GM19438 (cell line): Measurements from ENCODE around the gene RALGAPB.

ENCODE experiments used
- ATAC-seq: cut with Tn5 transposase; IDR thresholded peaks from one replicate; pipeline ENCODE4 v1.9.1; 2021; ENCODE audit warnings: low read depth; ENCODE audit not compliant: unreplicated experiment

The RALGAPB gene

DNA sequence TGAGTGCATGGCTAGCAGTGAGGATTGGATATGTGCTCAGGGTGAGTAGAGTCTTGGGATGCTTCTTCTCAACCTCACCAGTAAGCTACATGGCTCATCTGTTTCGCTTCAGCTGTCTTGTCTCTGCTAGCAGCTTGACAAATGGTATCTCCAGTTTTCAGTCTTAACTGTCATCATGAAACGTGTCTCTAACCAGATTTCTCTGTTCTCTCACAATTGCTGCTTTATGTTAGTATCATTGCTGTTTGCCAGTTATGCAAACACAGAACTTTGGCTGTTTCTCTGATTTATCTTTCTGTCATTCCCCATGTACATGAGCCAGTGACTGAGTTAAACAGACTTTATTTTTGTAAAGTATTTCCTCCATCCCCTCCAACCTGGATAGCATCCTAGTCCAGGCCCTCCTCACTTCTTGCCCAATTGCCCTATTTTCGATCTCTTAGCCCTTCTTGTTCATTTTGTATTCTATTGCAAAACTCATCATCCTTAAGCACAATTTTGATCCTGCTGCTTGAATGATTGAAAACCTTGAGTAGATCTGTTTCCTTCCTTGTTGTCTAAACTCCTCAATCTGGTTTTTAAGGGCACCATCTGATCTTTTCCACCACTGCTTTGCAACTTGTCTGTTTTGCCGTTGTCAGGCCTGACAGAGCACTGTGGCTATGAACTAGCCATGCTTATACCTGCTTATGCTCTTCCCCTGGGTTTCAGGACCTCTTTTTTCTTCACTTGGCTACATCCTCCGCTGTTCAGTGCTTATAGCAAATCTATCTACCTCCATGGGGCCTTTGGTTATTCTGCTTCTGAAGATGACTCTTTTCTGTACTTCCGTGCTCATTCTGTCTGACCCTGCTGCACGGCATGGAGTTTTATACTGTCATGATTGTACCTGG, 70.6 kb downstream of the RALGAPB start:
- ATAC-seq, result no peak

DNA sequence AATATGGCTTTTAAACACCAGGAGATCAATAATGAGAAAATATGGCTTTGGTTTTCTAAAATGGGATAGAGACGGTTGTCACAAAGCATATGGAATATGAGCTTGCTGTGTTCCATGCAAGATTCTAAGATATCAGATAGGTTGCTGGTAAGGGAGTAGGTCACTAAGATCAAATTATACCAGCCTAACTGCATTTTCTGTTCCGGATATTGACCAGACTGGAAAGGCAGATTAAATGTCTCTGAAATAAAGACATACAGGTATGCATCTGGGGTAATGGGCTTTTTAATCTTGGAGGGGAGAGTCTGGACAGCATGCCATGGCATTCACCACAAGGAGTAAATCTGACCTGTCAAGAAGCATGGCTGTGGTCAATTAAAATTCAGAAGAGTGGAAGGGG, 73.1 kb downstream of the RALGAPB start:
- no peak for ATAC-seq

DNA sequence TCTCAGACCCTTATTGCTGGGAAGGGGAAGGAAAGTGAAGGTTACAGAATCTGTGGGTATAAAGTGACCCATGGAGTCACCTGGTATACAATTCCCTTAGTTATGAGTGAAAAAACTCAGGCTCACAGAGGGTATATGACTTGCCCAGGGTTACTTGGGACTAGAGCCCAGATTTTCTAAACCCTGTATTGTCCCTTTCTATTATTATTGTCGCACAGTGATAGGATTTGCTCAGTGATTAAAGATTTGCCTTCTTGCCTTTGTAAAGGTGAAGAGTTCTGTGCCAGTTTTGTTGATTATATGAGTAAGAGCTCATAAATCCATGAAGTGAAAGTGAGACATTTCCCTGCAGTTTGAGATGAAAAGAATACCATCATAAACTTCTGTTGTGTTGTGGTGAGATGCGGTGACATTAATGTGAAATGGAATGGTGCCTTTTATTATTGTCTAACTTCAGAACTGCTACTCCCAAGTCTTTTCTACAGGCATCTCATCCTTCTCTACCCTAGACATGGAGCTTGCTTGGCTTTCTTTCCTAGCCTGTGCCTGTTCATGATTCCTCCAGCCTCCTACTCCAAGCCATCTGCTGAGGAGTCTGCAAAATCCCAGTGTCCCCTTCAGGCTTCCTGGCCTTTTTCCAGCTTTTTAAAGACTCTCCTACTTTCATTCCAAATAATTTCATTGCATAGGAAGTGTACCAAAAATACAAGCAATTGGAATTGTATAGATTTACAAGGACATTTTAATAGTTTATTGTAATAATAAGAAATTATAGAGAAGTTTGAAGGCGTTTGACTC, 74.8 kb downstream of the RALGAPB start:
- no peak for ATAC-seq

DNA sequence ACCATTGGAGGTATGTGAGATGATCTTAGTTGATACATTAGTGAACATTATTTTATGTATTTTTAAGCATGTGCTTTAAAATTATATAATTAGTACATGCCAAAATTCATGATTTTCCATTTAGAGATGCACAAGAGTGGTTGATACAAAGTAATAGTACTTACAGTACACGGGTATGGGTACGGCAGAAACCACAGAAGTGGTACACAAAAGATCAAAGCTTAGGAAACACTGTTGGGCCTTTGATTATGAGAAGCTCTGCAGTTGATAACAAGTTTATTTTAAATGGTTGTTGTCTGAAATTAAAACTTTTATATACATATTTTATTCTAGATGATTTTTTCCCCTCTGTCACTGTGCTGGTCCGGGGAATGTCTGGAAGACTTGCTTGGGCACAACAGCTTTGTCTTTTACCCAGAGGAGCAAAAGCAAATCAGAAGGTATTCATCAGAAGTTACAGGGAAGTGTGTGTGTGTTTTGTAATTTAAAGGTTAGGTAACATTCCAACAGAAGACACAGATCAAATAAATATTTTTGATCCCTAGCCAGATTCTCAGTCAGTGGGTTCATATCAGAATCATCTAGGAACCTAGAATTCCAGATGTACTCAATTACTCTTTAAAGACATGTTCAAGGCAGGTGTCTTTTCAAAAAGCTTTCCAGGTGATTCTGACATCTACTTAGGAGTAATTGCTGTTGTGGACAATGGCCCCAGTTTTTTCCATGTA, 75.9 kb downstream of the RALGAPB start:
- no peak for ATAC-seq

DNA sequence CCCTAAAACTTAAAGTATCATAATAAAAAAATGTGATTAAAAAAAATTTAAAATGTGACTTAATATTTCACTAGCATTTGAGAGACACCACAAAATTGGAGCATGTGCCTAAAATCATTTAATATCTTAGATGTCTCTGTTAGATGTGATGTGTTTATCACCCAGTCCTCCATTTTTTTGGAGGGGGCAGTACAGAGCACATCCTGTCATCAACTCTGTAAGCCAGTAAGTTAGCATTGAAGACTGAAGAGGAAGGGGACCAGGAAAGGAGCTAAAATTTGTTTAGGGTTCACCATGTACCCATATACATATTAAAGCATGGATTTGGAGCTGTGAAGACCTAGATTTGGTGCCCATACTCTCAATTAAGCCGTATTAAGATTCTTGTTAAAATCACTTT, 77.6 kb downstream of the RALGAPB start:
- ATAC-seq, result no peak

DNA sequence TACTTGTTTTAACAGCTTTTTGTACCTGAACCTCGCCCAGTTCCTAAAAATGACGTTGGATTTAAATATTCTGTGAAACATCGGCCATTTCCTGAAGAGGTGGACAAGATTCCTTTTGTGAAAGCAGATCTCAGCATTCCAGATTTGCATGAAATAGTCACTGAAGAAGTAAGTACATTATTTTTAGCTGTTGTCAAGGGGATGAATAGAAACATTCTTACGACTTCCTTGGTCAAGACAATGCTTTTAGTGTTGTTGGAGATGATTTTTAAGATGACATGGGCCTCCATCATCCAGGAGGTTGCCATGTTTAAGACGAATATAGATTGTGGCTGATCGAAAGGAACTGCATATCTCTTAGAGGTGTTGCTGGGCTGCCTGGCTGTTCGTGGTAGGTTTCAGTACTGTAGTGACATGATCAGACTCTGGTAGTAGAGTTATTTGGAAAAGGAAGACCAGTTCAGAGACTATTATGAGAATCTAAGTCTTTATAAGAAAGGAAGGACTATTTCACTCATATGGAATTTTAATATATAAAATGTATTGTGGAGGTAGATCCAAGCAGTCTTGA, 78.5 kb downstream of the RALGAPB start:
- no peak for ATAC-seq

DNA sequence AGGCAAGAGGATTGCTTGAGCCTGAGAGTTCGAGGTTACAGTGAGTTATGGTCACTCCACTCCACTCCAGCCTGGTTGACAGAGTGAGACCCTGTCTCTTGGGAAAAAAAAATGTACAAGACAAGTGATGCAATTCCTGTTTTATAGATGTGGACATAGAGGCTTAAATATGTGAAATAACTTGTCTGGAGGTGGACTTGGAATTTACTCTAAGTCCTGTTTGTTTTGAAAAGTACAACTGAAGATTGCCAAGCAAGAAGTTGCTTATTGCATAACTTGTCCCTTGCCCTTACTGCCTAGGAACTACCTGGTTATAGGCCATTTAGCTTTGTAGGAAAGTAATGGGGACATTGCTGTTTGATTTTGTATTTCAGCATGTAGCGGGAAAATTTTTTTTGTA, 82.3 kb downstream of the RALGAPB start:
- ATAC-seq, result no peak

DNA sequence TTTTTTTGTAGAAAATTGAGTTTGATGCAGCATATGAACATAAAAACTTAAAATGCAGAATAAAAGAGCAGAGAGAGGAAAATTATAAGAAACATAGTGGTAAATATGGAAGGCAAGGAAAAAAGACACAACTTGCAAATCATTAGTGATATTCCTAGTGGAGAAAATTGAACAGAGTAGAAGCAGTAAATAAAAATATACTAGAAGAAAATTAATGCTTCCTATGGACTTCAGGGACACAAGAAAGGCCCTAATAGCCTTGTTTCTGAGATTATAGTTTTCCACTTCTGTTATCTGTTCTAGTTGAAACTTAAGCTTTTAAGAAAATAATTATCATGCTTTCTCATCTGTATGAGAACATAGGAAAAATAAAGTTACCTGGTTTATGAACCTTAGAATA, 82.8 kb downstream of the RALGAPB start:
- no peak for ATAC-seq

DNA sequence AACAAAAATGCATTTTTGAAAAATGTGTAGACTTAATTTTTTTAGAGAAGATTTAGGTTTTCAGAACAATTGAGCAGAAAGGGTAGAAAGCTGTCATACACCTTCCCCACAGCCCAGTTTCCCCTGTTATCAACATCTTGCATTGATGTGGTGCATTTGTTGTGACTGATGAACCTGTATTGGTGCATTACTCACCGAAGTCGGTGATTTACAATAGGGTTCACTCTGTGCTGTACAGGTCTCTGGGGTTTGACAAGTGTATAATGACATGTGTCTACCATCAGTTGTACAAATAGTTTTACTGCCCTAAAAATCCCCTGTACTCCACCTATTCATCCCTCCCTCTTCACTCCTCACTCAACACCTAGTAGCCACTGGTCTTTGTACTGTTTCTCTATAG, 84.5 kb downstream of the RALGAPB start:
- no peak for ATAC-seq

DNA sequence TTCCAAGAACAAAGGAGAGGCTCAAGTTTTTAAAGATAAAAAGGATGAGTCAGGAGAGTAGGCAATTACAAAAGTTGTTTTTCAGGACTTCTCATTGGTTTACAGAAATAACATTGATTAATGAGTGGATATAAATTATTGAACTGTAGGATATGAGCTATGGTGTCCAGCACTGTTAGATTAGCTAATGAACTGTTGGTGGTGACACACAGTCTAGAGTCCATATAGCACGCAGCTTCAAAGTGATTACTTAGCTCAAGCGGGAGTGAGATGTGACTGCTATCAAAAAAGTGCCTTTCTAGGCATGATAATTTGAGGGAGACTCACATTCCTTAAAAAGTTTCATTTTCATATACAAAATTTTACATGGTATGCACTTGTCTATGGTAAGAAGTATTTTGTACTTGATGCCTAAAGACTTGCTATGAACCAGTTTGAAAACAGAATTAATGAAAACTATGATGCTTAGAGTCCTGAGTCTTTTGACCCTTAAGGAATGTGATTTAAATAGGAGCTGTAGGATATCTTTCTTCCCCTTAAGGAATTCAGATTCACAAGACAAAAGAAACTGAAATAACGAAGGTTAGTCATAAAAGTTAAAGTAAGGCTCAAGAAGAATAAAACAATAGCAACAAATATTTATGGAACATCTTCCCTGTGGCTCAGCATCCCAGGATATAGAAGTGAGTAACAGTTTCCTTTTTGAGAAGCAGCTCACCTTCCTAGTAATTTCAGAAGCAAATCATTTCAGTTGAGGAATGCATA, 86.1 kb downstream of the RALGAPB start:
- ATAC-seq, result no peak

DNA sequence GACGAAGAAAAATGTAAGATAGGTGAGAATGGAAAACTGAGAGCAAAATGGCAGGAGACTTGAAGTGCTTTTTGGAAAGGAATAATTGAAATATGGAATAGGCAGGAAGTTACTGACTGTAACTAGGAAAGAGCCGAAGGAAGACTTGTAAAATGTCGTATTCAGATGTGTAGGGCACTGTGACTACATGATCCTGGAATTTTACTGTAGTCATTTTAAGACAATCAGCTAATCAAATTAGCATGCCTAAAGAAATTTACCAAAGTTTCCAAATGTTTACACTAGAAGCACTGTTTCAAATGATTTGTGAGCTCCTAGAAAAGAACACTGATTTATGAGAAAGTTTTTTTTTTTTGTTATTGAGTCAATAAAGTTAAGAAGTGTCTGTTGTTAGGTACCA, 87.1 kb downstream of the RALGAPB start:
- ATAC-seq, result no peak

DNA sequence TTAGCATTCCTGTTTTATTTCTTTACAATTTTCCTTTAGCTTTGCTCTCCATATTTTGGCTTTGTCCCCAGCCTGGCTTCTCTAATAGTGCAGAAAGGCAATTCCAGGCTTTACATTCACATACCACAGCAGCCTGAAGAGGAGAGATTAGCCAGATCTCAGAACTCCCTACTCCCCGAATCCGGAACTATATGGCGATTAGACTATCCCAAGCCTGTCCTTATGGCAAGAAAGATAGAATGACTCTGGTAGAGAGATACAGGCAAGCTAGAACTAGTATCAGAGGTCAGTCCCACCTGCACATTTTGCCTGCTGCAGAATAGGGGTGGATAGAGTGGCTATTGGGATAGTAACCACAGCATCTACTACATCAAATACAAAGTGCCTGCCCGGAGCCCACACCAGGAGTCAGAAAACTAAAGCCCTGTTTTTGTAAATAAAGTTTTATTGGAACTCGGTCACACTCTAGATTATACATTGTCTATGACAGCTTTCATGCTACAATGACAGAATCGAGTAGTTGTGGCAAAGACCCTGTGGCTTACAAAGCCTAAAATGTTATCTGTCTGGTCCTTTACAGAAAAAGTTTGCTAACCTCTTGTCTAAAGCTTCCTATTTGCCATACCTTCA, 91.3 kb downstream of the RALGAPB start:
- ATAC-seq, result no peak

DNA sequence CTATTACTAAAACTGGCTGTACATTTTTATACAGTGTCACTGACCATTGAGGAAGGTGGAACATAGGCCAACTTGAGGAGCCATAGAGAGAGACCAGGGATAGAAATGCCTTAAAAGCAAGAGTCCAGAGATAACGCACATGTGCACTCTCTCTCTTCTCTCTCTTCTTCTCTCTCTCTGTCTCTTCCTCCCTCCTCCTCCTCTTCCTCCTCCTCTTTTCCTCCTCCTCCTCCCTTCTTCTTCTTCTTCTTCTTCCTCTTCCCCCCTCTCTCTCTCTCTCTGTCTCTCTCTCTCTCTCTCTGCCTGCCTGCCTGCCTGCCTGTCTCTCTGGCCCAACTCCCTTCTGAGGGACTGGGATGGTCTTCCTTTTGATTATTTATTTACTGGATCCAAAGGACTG, 92.0 kb downstream of the RALGAPB start:
- ATAC-seq, result no peak

DNA sequence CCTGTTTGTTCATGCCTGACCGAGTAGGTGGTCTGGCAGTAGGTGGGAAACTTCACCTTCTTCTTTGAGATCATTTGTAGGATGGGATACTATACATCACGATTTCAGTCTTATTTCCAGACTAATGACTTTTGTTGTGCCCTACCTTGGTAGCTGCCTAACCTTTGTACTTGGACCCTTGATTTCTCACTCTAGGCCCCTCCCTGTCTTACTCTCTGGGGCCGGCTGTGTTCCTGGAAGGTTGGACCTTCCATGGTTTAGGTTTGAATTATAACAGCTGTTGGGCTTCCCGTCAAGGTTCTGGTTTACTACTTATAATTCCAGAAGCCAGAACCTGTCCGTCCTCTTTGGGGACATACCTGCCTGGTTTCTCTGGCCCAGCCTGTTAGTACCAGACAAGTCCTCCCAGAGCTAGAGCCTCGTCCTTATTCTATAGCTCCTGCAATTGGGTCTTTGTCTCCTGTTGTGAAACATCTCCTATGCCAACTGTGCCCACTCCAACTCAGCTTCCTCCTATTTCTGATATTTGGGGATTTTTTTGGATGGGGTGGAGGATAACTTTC, 93.5 kb downstream of the RALGAPB start:
- ATAC-seq, result no peak

DNA sequence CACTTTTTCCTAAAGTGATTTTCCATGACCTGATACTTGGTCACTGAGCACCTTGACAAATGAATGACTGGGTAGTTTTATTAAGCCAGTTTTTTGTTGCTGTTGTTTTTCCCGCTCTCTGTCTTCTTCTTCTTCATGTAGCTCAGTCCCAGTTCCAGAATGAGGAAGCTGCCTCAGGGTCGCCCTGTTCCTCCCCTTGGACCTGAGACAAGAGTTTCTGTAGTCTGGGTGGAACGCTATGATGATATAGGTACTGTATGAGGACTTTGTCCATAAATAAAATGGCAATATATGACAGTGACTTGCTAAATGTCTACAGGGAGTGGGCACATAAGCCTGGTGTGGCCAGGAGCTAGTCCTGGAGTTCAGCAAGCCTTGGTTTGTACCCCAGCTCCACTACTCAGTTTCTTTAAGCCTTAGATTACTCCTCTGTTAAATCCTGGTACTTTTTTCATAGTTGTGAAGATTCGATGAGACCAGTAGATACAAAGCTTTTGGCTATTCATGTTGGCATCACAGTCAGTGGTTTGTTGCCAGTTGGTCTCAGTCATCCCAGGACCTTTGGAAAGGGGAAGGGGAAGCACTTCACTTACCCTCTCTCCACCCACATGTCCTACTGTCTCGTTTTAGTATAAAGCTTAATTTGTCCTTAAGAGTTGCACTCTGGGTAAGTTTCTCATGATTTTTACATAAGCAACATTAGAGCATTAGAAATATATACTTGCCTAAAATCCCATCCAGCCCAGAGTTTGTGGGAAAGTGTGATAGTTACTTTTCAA, 97.3 kb downstream of the RALGAPB start:
- no peak for ATAC-seq

DNA sequence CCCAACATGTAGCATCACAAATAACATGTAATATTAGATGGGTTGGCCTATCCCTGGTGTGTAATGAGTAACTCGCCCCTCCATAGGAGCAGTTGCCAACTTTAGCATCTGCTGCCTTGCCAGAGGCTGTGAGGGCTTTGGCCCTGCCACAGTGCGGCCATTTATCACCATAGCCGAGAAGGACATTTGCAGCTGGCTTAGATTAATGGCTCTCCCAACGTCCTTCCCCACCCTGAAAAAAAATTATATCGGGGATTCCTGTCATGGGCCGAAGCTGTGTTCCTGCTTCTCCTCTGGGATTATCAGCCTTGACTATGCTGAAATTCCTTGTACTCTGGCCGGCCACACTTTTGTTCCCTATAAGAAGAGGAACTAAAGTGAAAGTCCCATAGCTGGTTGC, 100.8 kb downstream of the RALGAPB start:
- ATAC-seq, result no peak

DNA sequence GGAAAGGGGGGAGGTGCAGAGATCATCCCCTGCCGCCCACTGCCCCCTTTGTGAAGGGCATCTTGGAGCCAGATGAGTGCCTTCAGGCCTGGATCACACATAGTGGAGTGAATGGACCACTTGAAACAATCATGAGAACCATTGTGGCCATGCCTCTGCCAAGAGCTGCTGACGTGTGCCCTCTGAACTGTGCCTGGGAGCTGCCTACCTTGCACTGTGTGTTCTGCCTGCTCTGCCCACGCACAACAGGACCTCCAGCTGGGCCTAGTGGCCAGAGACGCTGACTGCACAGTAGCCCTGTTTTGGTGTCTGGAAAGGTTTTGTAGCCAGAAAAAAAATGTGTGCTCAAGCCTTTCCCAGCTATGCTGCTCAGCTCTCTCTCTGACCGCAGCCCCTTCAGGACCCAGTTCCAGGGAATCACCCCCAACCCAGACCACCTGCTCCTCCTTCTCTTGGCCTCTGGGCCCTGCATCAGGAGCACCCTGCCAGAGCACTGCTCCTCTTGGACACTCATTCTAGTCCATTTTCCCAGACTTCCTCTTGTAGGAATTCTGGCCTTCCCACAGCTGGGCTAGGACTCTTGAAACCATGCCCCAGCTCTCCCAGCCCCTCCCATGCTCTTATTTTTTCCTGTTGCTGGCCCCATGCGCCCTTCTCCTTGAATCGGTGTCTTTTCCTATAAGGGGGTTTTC, 106.7 kb downstream of the RALGAPB start:
- no peak for ATAC-seq

DNA sequence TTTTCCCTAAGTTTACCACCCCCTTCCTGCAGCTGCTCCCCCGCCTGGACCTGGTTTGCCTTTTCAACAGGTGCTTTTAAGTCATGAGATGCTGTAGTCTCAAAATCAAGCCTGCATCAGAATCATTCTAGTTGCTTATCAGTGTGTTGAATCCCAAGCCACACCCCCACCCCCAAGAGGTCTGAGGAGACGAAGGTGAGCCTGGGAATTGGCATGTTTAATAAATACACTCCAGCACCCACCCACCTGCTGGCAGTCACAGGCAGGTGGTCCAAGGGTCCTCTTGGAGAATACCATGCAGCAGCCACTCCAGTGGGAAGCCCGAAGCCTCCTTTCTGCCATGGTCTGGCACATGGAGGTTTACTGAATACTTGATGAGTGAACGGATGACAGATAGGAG, 107.3 kb downstream of the RALGAPB start:
- ATAC-seq, result no peak
